Activated CD4-positive, alpha-beta memory T cell treated with anti-CD3 and anti-CD28 coated beads, Interleukin-2, amount 10 ng/mL, durations not matched to agents 7 days and 5 days (primary cell): ENCODE data around the gene JAKMIP3. TPM values are rescaled to one million over a fixed set of nuclear protein-coding genes. Genes with fewer than 3 reads are reported as not detected.

Experiments
- CTCF ChIA-PET: fragments of 350-600 bp; sonication (Branson Sonifier 250); formaldehyde crosslinking; loops from one replicate; lab custom pipeline; 2021; ENCODE audit warnings: antibody characterized with exemption, inconsistent platforms; lab: Charles Lee
- POLR2A ChIA-PET: fragments of 350-600 bp; sonication (Branson Sonifier 250); formaldehyde crosslinking; loops from one replicate; lab custom pipeline; 2021; ENCODE audit warnings: antibody characterized with exemption; lab: Charles Lee
- DNase-seq: peaks from one replicate; pipeline ENCODE4 v3.0.0-alpha.2; 2020
- H3K27ac Mint-ChIP-seq: one replicate; pipeline ENCODE4 v1.8.0; 2021; ENCODE audit warnings: mild to moderate bottlenecking, mixed read lengths
- H3K27me3 Mint-ChIP-seq: one replicate; pipeline ENCODE4 v1.8.0; 2021; ENCODE audit warnings: mixed read lengths
- H3K36me3 Mint-ChIP-seq: one replicate; pipeline ENCODE4 v1.8.0; 2021; ENCODE audit warnings: low read depth, mixed read lengths
- H3K4me1 Mint-ChIP-seq: one replicate; pipeline ENCODE4 v1.8.0; 2021; ENCODE audit warnings: mixed read lengths
- H3K4me3 Mint-ChIP-seq: one replicate; pipeline ENCODE4 v1.8.0; 2021; ENCODE audit warnings: mild to moderate bottlenecking, mixed read lengths
- H3K9me3 Mint-ChIP-seq: one replicate; pipeline ENCODE4 v1.8.0; 2021; ENCODE audit warnings: mixed read lengths
- total RNA-seq, 2 experiments: library from RNA; stranded (reverse); gene quantifications; one replicate each; pipeline ENCODE4 v1.2.3, GENCODE V29; 2021

Gene JAKMIP3
- total RNA-seq, 2 experiments from 2014 or later: 0.83 to 0.90 TPM

DNA sequence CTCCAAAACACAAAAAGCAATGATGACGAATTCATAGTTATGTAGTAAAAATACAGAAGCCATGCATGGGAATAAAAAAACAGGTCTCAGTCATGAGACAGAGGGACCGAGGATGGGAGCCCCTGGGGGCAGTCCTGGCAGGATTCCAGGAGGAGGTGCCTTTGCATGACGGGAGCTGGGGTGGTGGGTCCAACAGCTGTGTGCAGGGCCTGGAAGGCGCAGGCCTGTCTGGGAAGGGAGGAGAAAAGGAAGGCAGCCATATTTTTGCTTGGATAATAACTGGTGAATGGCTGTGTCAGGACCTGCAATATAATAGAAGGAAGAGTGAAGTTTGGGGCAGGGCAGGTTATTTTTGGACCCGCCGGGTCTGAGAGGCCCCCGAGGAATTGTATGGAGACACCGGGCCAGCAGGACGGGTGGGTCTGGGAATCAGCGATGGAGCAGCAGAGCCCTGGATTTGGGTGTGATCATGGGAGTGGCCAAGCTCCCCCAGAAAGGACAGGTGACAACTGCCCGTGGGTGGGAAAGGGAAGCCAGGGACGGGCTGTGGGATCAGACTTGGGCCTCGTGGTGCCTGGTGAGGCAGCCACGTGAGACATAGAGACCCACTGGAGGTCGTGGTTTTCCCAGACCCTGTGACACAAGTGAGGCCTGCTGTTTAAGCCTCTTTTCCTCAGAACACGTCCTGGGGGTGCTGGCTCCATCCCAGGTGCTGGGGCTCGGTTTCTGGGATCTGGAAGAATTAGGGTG lies 2.9 kb upstream of the JAKMIP3 start:
- Mint-ChIP-seq H3K9me3 (no peaks in the 10 kb centered on the region), H3K4me1 (no peaks in the 10 kb centered on the region), H3K4me3 (no peak overlapping the region), H3K27me3 (peaks cover 5% of the 10 kb centered on the region), H3K27ac (no peak overlapping the region), H3K36me3 (no peaks in the 10 kb centered on the region)
- ChIA-PET CTCF (no interaction called here), POLR2A (no interaction called here)
- no peak for DNase-seq

DNA sequence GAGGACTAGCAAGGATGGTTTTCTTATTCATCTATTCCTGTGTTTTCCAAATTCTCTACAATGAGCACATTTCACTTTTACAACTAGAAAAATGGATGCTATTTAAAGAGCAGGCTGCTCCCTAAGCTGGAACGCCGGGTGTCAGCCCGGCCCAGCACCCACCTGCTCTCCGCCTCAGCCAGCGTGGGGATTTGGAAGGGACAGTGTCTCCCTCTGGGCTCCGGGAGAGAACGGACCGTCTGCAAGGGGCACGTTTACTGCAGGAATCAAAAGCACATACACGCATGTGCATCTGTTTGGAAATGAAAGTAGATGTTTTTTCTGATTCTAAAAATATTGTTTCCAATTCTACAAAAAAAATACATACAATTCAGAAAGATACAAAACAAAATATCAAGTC lies 2.3 kb upstream of the JAKMIP3 start:
- Mint-ChIP-seq H3K9me3 (no peaks in the 10 kb centered on the region), H3K4me3 (no peak overlapping the region), H3K36me3 (no peaks in the 10 kb centered on the region), H3K27ac (no peak overlapping the region), H3K4me1 (no peaks in the 10 kb centered on the region), H3K27me3 (peaks cover 5% of the 10 kb centered on the region)
- DNase-seq: no peak
- ChIA-PET CTCF (no interaction called here), POLR2A (no interaction called here)

DNA sequence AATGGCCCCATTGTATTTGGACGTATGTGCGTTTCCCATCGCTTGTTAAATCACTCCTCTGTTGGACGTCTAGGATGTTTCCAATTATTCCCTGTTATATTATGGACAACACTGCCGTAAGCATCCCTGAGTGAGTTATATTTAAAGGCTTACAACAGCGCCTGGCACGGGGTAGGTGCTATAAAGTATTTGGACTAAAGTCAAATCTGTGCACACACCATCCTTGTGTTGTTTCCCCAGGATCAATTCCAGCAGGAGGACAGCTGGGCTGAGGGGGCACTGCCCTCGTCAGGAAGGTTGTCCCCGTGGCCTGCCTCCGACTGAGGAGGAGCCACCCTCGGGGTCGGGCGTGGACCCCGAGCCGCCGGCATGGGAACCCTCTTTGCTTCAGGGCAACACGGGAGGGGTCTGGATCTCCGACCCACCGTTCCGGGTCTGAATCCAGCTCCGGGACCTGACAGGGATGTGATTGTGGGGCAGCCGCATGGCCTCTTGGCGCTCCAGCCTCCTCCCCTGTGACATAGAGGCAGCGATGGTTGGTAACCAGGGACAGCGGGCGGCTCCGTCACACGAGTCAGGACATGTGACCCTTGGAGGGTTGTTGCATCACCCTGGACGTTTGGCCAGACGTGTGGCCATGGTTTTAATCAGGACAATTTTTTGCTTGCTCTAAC lies 1.5 kb upstream of the JAKMIP3 start:
- H3K4me3 Mint-ChIP-seq: no peak overlapping the region
- POLR2A ChIA-PET: no interaction called here

DNA sequence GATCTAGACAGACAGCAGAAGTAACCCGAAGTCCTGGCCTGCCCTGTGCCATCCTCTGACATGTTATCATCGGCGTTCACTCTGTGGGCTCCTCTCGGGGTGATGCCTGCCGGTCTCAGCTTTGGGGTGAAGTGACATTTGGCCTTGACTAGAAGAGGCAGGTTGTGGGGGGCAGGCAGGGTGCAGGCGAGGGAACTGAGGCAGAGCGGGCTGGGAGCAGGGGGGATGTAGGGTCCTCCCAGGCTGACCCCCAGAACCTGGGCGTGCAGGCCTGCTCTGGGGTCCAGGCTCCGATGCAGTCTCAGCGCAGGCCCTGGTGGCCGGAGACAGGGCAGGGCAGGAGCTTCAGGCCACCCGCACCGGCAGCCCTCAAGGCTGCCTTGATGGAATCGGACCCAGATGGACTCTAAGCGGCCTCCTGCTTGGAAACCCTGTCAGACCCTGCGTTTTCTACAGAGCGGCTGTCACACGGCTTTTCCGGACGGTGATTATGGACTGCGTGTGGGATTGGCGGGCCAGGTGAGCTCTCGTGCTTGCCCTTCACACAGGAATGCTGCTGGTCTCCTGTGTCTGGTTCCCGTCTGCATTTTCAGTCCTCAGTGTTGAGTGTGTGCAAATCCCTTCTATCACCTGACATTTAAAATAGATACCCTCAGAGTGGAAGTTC lies 842 bp upstream of the JAKMIP3 start:
- no peak for DNase-seq
- H3K4me1 Mint-ChIP-seq: no peaks in the 10 kb centered on the region
- ChIA-PET POLR2A (no interaction called here), CTCF (interaction anchor here (1.1 kb wide), 1 partner anchor 78 kb away, joined by 3 read pairs; no protein-coding TSS in a partner anchor)
- no peak overlapping the region for H3K4me3 Mint-ChIP-seq
- H3K9me3 Mint-ChIP-seq: no peaks in the 10 kb centered on the region
- H3K27ac Mint-ChIP-seq: no peak overlapping the region
- H3K27me3 Mint-ChIP-seq: peaks cover 5% of the 10 kb centered on the region
- no peaks in the 10 kb centered on the region for H3K36me3 Mint-ChIP-seq

More for the DNA sequence above, 1.5 kb upstream of the JAKMIP3 start:
- H3K9me3 Mint-ChIP-seq: no peaks in the 10 kb centered on the region
- H3K27me3 Mint-ChIP-seq: peaks cover 5% of the 10 kb centered on the region
- no peaks in the 10 kb centered on the region for H3K4me1 Mint-ChIP-seq
- no peak for DNase-seq
- no peaks in the 10 kb centered on the region for H3K36me3 Mint-ChIP-seq
- CTCF ChIA-PET: no interaction called here
- H3K27ac Mint-ChIP-seq: no peak overlapping the region

DNA sequence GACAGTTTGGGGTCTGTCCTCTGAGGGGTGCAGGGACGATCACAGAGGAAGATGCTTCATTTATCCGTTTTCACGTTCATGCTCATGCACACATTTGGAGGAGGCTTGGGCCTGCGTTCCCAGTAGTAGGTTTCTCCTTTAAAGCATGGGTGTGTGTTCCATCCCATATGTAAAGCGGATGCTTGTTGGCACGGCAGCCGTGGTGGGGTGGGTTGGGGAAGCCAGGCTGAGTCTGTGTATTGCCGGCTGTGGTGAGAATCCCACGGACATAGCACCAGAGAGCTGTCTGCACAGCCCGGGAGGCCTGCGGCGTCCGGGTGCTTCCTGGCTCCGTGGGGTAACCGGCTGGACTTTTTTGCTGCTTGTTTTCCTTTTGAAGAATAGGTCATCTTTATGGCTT lies 440 bp downstream of the JAKMIP3 start:
- H3K9me3 Mint-ChIP-seq: no peaks in the 10 kb centered on the region
- H3K27me3 Mint-ChIP-seq: peaks cover 5% of the 10 kb centered on the region
- H3K27ac Mint-ChIP-seq: no peak overlapping the region
- ChIA-PET POLR2A (no interaction called here), CTCF (interaction anchor here (1.1 kb wide), 1 partner anchor 77 kb away, joined by 3 read pairs; no protein-coding TSS in a partner anchor)
- H3K4me3 Mint-ChIP-seq: no peak overlapping the region
- DNase-seq: no peak
- H3K36me3 Mint-ChIP-seq: no peaks in the 10 kb centered on the region
- H3K4me1 Mint-ChIP-seq: no peaks in the 10 kb centered on the region

DNA sequence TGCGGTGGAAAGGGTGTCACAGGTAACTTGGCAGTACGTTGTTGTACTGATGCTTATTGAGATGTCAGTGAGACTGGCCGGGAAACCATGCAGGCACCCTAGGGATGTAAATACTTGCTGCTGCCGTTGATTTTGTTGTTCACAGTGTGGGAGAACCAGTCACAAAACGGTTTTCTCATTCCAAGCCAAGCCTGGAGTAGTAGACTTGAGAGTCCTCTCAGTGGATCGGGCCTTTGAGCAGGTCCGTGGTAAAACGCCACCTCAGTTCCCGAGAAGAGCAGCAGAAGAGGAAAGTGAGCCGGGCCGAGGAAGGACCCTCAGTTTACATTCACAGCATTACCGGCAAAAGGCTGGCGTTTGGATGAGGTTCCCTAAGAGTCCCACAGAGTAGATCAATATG lies 1.1 kb downstream of the JAKMIP3 start:
- POLR2A ChIA-PET: no interaction called here
- no peaks in the 10 kb centered on the region for H3K4me1 Mint-ChIP-seq
- H3K27me3 Mint-ChIP-seq: peaks cover 7% of the 10 kb centered on the region
- CTCF ChIA-PET: no interaction called here
- no peaks in the 10 kb centered on the region for H3K36me3 Mint-ChIP-seq
- no peak overlapping the region for H3K27ac Mint-ChIP-seq
- DNase-seq: no peak
- no peak overlapping the region for H3K4me3 Mint-ChIP-seq
- H3K9me3 Mint-ChIP-seq: no peaks in the 10 kb centered on the region

DNA sequence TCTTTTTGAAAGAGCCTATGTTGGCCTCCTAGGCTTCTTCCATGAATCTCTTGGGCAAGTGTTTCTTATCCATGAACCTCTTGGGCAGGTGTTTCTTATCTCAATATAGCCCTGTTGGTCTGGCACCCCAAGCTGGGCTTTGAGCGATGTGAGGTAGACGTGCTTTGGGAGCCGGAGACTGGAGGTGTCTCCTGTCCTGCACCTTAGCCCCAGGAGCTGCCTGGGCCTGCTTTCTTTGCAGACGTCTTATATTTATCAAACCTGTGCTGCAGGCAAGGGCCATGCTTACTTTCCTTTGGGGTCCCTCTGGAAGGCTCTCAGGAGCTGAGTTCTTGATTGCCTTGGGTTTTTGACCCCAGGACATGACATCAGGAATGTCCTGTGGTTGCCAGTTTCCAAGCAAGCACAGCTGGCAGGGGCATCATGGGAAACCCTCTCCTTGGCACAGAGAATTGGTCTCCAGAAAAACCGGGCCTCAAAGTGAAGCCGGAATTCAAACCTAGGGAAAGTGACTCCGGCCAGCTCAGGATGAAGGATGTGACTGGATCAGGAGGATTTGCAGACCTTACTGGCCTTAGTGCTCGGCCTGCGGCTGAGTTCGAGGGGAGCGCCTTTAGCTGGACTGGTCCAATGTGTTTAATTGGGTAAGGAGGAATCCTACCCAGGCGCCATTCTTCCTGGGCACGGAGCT lies 2.8 kb downstream of the JAKMIP3 start:
- no peak for DNase-seq
- H3K27ac Mint-ChIP-seq: no peak overlapping the region
- no peaks in the 10 kb centered on the region for H3K4me1 Mint-ChIP-seq
- ChIA-PET CTCF (no interaction called here), POLR2A (no interaction called here)
- H3K36me3 Mint-ChIP-seq: no peaks in the 10 kb centered on the region
- peaks cover 8% of the 10 kb centered on the region for H3K27me3 Mint-ChIP-seq
- H3K4me3 Mint-ChIP-seq: no peak overlapping the region
- H3K9me3 Mint-ChIP-seq: no peaks in the 10 kb centered on the region

DNA sequence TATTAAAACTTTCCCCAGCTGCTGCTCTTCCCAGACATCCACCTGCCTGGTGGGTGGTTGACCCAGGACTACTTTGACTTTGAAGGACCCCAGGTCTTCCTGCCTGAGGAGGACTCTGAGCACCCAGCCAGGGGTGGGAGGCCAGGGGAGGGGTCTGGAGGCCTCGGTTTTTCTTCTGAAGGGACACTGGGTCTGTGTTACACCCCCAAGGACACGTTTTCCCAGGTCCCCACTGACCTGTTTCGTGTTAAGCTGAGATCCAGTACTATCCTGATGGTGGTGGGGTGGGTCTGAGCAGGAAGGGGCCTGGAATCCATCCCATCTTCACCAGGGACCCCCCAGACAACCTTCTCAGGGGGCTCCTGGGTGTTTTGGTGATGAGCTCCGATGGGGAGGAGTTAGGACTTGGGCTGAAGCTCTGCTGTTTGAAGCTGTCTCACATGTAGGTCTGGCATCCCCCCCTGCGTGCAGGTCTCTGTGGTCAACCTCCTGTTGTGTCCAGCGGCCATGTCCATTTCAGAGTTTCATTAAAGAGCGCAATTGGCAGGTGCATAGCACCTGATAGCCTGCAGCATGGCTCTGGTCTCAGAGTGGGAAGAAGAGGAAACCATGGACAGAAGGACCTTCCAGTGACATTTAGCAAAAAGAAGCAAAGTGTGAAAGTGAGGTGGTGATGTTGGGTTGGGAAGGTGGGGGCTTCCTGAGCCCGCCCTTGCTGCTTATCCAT lies 3.5 kb downstream of the JAKMIP3 start:
- Mint-ChIP-seq H3K36me3 (no peaks in the 10 kb centered on the region), H3K27ac (no peak overlapping the region), H3K4me1 (no peaks in the 10 kb centered on the region), H3K4me3 (no peak overlapping the region), H3K9me3 (no peaks in the 10 kb centered on the region), H3K27me3 (peaks cover 8% of the 10 kb centered on the region)
- POLR2A ChIA-PET: no interaction called here
- CTCF ChIA-PET: no interaction called here
- no peak for DNase-seq

DNA sequence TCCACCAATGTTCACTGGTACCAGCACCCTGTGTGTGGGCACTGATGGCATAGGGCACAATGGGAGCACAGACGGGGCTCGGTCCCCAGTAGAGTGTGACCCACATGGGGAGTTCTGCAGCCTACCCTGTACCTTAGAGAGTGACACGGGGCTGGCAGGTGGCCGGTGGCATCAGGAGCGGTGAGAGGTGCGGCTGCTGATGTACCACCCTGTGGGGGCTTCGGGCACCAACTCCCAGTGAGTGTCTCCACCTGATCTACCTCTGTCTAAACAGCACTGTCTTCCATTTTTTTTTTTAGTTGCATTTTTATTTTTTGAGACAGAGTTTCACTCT lies 4.1 kb downstream of the JAKMIP3 start:
- H3K27ac Mint-ChIP-seq: no peak overlapping the region
- no peaks in the 10 kb centered on the region for H3K36me3 Mint-ChIP-seq
- DNase-seq: no peak
- no peaks in the 10 kb centered on the region for H3K4me1 Mint-ChIP-seq
- peaks cover 11% of the 10 kb centered on the region for H3K27me3 Mint-ChIP-seq
- no peaks in the 10 kb centered on the region for H3K9me3 Mint-ChIP-seq
- POLR2A ChIA-PET: no interaction called here
- CTCF ChIA-PET: no interaction called here
- no peak overlapping the region for H3K4me3 Mint-ChIP-seq

DNA sequence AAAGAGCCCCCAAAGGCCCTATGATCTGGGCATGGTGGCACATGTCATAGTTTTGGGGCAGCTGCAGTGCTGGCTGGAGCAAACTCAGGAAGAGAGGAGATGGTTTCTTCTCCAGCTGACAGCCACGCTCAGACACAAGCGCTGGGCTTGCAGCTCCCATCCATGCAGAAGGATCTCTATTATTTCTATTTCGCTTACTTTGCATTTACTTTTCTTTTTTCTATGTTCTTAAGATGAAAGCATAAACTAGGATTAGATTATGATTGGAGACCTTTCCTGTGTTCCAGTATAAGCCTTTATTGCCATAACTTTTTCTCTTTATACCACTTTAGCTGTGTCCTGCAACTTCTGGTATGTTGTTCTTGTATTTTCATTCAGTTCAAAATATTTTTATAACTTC lies 5.0 kb downstream of the JAKMIP3 start:
- Mint-ChIP-seq H3K36me3 (no peaks in the 10 kb centered on the region), H3K9me3 (no peaks in the 10 kb centered on the region), H3K27ac (no peak overlapping the region), H3K27me3 (peaks cover 11% of the 10 kb centered on the region), H3K4me1 (no peaks in the 10 kb centered on the region), H3K4me3 (no peak overlapping the region)
- no peak for DNase-seq
- ChIA-PET POLR2A (no interaction called here), CTCF (no interaction called here)

DNA sequence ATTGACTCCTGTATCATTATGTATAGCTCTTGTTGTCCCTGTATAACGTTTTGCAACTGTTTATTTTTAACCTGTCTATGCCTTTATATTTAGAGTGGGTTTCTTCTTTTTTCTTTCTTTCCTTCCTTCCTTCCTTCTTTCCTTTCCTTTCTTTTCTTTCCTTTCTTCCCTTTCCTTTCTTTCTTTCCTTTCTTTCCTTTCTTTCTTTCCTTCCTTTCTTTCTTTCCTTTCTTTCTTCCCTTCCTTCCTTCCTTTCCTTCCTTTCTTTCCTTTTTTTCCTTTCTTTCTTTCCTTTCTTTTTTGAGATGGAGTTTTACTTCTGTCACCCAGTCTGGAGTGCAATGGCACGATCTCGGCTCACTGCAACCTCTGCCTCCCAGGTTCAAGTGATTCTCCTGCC lies 5.9 kb downstream of the JAKMIP3 start:
- Mint-ChIP-seq H3K36me3 (no peaks in the 10 kb centered on the region), H3K27me3 (peaks cover 10% of the 10 kb centered on the region), H3K4me3 (no peak overlapping the region), H3K27ac (no peak overlapping the region), H3K9me3 (no peaks in the 10 kb centered on the region), H3K4me1 (no peaks in the 10 kb centered on the region)
- DNase-seq: no peak
- CTCF ChIA-PET: no interaction called here
- POLR2A ChIA-PET: no interaction called here

DNA sequence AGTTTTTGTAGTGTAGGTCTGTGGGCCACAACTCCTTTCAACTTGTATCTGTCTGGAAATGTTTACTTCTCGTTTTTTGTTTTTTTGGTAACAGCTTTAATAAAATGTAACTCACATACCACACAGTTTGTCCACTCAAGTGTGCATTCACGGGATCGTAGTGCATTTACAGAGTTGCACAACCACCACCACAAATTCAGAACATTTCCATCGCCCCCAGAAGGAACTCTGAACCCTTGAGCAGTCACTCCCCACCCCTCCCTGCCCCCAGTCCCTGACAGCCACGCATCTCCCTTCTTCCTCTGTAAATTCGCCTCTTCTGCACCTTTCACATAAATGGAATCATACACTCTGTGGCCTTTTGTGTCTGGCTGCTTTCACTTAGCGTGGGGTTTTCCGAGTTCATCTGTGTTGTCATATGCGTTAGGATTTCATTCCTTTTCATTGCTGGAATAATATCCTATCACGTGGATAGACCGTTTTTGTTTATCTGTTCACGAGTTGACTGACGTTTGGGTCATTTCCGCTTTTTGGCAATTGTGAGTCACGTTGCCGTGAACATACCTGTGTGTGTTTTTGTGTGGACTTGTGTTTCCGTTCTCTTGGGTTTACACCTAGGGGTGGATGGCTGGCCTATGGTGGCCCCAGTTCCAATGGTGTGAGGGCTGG lies 10.3 kb downstream of the JAKMIP3 start:
- no peaks in the 10 kb centered on the region for H3K4me1 Mint-ChIP-seq
- H3K4me3 Mint-ChIP-seq: no peak overlapping the region
- no peaks in the 10 kb centered on the region for H3K36me3 Mint-ChIP-seq
- H3K9me3 Mint-ChIP-seq: no peaks in the 10 kb centered on the region
- no peak for DNase-seq
- H3K27ac Mint-ChIP-seq: no peak overlapping the region
- CTCF ChIA-PET: no interaction called here
- H3K27me3 Mint-ChIP-seq: peaks cover 15% of the 10 kb centered on the region
- POLR2A ChIA-PET: no interaction called here
